ENCODE data around the gene JAK2.

- TF ChIP-seq CTCF (IDR thresholded peaks at IDR 0.05) = no peak
- TF ChIP-seq EP300 (IDR thresholded peaks at IDR 0.05) = no peak
Measured at GRCh38 chr9:5042661-5043178, 57.6 kb downstream of the JAK2 start.

Data from tibial nerve (tissue), 4 donors.